K562 (cell line): ENCODE measurements around the gene HAAO. TPM values are rescaled to one million over a fixed set of nuclear protein-coding genes. Genes with fewer than 3 reads are reported as not detected.

Experiments used
- ATAC-seq: fragments of 200-7000 bp; cut with Tn5 transposase; 3 replicates; pipeline ENCODE4 v1.9.1; 2020; ENCODE audit warnings: moderate library complexity
- BruUV-seq: library from RNA; stranded (reverse); fragments of 400-500 nt; replicated peaks from 2 replicates; lab custom pipeline; 2021; lab: Mats Ljungman, UMichigan
- CTCF ChIA-PET: fragments of 300-600 bp; formaldehyde crosslinking; extraction: SDS; loops from one replicate; lab custom pipeline; 2021; ENCODE audit warnings: low intra/inter-chr PET ratio; lab: Yijun Ruan, JAX
- POLR2A ChIA-PET: fragments of 300-600, 350-650 bp; sonication (Branson Sonifier 250); formaldehyde crosslinking; extraction: SDS; loops from one replicate; lab custom pipeline; 2021; ENCODE audit warnings: antibody characterized with exemption, inconsistent platforms; lab: Yijun Ruan, JAX
- DNase-seq, 4 experiments: peaks; one replicate each; pipeline versions ENCODE4 v3.0.0 to v3.0.0-alpha.2; 2011 to 2018; ENCODE audit warnings: low spot score in 3 of 4, mixed read lengths in 3 of 4; ENCODE audit errors: extremely low read depth in 1 of 4
- FAIRE-seq: peaks from 2 replicates; lab custom pipeline; 2011; peaks lifted over from hg19 to GRCh38; lab: Jason Lieb, UNC
- H2AFZ ChIP-seq: 2 replicates; pipeline ENCODE4 v1.6.0; 2011; ENCODE audit warnings: low read depth, low read length, control low read depth, inconsistent platforms
- H3K27ac ChIP-seq: fragments of 200-600 bp; 3 replicates; pipeline ENCODE4 v1.8.0; 2011; ENCODE audit warnings: low read depth, mild to moderate bottlenecking, control low read depth, inconsistent platforms, low read length, moderate library complexity, mixed read lengths; ENCODE audit errors: extremely low read depth
- H3K27me3 ChIP-seq, 2 experiments: fragments of 300-600 bp in 1 of 2; 2 replicates in 1 of 2; 3 replicates in 1 of 2; pipeline versions ENCODE4 v1.6.0 to v1.8.0; 2011; ENCODE audit warnings: inconsistent platforms in 2 of 2, low read length in 2 of 2, mild to moderate bottlenecking in 1 of 2, mixed read lengths in 1 of 2, moderate library complexity in 1 of 2; ENCODE audit not compliant: control insufficient read depth in 2 of 2, insufficient read depth in 2 of 2
- H3K36me3 ChIP-seq: fragments of 300-600 bp; 3 replicates; pipeline ENCODE4 v1.8.0; 2011; ENCODE audit warnings: mild to moderate bottlenecking, low read length, inconsistent platforms; ENCODE audit not compliant: control insufficient read depth, insufficient read depth
- H3K4me1 ChIP-seq, 2 experiments: fragments of 200-600 bp in 1 of 2; replicated peaks in 1 of 2; 2 replicates in 1 of 2; 3 replicates in 1 of 2; pipeline versions ENCODE4 v1.5.1 to v1.8.0; 2011; ENCODE audit warnings: inconsistent platforms in 2 of 2, low read length in 2 of 2, mild to moderate bottlenecking in 1 of 2, mixed read lengths in 1 of 2, moderate library complexity in 1 of 2; ENCODE audit not compliant: control insufficient read depth in 2 of 2, insufficient read depth in 2 of 2
- H3K4me2 ChIP-seq: 2 replicates; pipeline ENCODE4 v1.6.1; 2011; ENCODE audit warnings: low read length, control low read depth, inconsistent platforms, mixed read lengths; ENCODE audit not compliant: insufficient read depth
- H3K4me3 ChIP-seq: fragments of 200-600 bp; sonication (generic), shearing (Covaris generic); 2 replicates; pipeline ENCODE4 v1.5.1; 2016; ENCODE audit warnings: control low read depth, inconsistent platforms
- H3K79me2 ChIP-seq: fragments of 200-600 bp; 3 replicates; pipeline ENCODE4 v1.8.0; 2011; ENCODE audit warnings: low read length, inconsistent platforms; ENCODE audit not compliant: control insufficient read depth, insufficient read depth
- H3K9ac ChIP-seq, 2 experiments: 2 replicates each; pipeline versions ENCODE4 v1.6.0 to v1.6.1; 2011; ENCODE audit warnings: low read depth in 2 of 2, low read length in 2 of 2, control low read depth in 1 of 2, inconsistent platforms in 1 of 2, mild to moderate bottlenecking in 1 of 2, mixed read lengths in 1 of 2; ENCODE audit not compliant: insufficient read depth in 1 of 2
- H3K9me1 ChIP-seq: one replicate; pipeline ENCODE4 v1.6.0; 2011; ENCODE audit warnings: inconsistent platforms, mild to moderate bottlenecking, low read length, moderate library complexity; ENCODE audit not compliant: control insufficient read depth, insufficient read depth
- H3K9me3 ChIP-seq: replicated peaks from 2 replicates; pipeline ENCODE4 v1.5.1; 2011; ENCODE audit warnings: low read depth, low read length, inconsistent platforms; ENCODE audit not compliant: control insufficient read depth, insufficient read depth
- H4K20me1 ChIP-seq: replicated peaks from 2 replicates; pipeline ENCODE4 v1.6.1; 2011; ENCODE audit warnings: low read length, inconsistent platforms, mixed read lengths; ENCODE audit not compliant: control insufficient read depth, insufficient read depth
- C11orf30 ChIP-seq: fragments of 450-650 bp; IDR thresholded peaks from 2 replicates; pipeline ENCODE4 v1.6.1; 2016; ENCODE audit warnings: low read depth, mild to moderate bottlenecking
- CEBPB ChIP-seq: fragments of 450-650 bp; IDR thresholded peaks from 2 replicates; pipeline ENCODE4 v1.6.1; 2016; ENCODE audit warnings: missing genetic modification characterization, missing compliant biosample characterization
- CEBPG ChIP-seq, 3 experiments: fragments of 200-800 bp in 1 of 3; sonication (Bioruptor generic) in 1 of 3; sonication (generic) in 1 of 3; formaldehyde crosslinking in 1 of 3; IDR thresholded peaks in 2 of 3; conservative IDR thresholded peaks in 1 of 3; 2 replicates each; pipeline versions ENCODE4 v1.6.1 to v1.8.0; 2016 to 2022; ENCODE audit warnings: missing compliant biosample characterization in 2 of 3, missing genetic modification characterization in 2 of 3, mild to moderate bottlenecking in 1 of 3, missing genetic modification reagents in 1 of 3
- NFE2 ChIP-seq: IDR thresholded peaks from 2 replicates; pipeline ENCODE4 v1.6.1; 2014; ENCODE audit warnings: antibody characterized with exemption, low read depth
- NRF1 ChIP-seq, 2 experiments: fragments of 450-650 bp; IDR thresholded peaks in 1 of 2; conservative IDR thresholded peaks in 1 of 2; 2 replicates each; pipeline ENCODE4 v1.6.1; 2014; ENCODE audit warnings: mild to moderate bottlenecking in 2 of 2
- RFX1 ChIP-seq: fragments of 450-650 bp; IDR thresholded peaks from 2 replicates; pipeline ENCODE4 v1.6.1; 2016; ENCODE audit warnings: mild to moderate bottlenecking, moderate library complexity
- RNF2 ChIP-seq: sonication (generic); IDR thresholded peaks from 2 replicates; pipeline ENCODE4 v1.6.1; 2016
- RUNX1 ChIP-seq: sonication (generic); IDR thresholded peaks from 2 replicates; pipeline ENCODE4 v1.6.1; 2016; ENCODE audit warnings: antibody characterized with exemption, low read depth
- ZNF143 ChIP-seq: sonication (generic); formaldehyde crosslinking; IDR thresholded peaks from 2 replicates; pipeline ENCODE4 v1.9.0; 2022; ENCODE audit warnings: mild to moderate bottlenecking, missing genetic modification reagents
- ZNF224 ChIP-seq: sonication (generic); formaldehyde crosslinking; IDR thresholded peaks from 2 replicates; pipeline ENCODE4 v1.8.0; 2022; ENCODE audit warnings: mild to moderate bottlenecking, missing genetic modification reagents
- ZNF316 ChIP-seq: fragments of 450-650 bp; IDR thresholded peaks from 2 replicates; pipeline ENCODE4 v1.6.1; 2016
- WGBS: fragments of 100-300 bp; shearing (Covaris generic); methylation state at CpG from one replicate; pipeline ENCODE4 v1.1.6; 2016; ENCODE audit warnings: low coverage, mixed read lengths; ENCODE audit not compliant: insufficient coverage; ENCODE audit errors: missing lambda C conversion rate; 5-methylcytosine and 5-hydroxymethylcytosine counted together
- in situ Hi-C: fragments of 300-500 bp; cut with MboI; formaldehyde crosslinking; loops from 4 replicates; pipeline ENCODE4 v1.15.0; 2018; ENCODE audit warnings: inconsistent platforms, mixed read lengths
- intact Hi-C: fragments of 100-400 bp; cut with micrococcal nuclease; formaldehyde crosslinking; loops from 2 replicates; pipeline ENCODE4 v1.14.2; 2022
- polyA plus RNA-seq, 8 experiments: library from polyadenylated mRNA; depleted of rRNA in 4 of 8; stranded (reverse) in 5 of 8; unstranded in 3 of 8; fragments of >200 nt; fragmentation: Nextera tagmentation in 2 of 8; fragmentation: Illumina TruSeq in 1 of 8; extraction: Ambion mirVana in 2 of 8; extraction: Trizol in 1 of 8; gene quantifications; 2 replicates each; pipeline versions ENCODE4 v1.2.1 to v1.2.3, GENCODE V29; 2011 to 2014; ENCODE audit warnings: inconsistent platforms in 1 of 8, missing spikeins in 1 of 8
- total RNA-seq, 7 experiments: library from RNA; depleted of rRNA in 6 of 7; stranded (reverse); fragments of >200 nt in 6 of 7; fragmentation: Illumina TruSeq in 2 of 7; extraction: Trizol in 2 of 7; gene quantifications; 2 replicates each; pipeline versions ENCODE4 v1.2.1 to v1.2.3, GENCODE V29; 2011 to 2021; ENCODE audit warnings: low replicate concordance in 1 of 7
- TF ChIP-seq, protein P1 (sequence below): fragments of 250-450 bp; sonication (Bioruptor Pico); IDR thresholded peaks from 2 replicates; pipeline ENCODE4 v1.4.0; 2020; ENCODE audit warnings: mild to moderate bottlenecking, moderate library complexity, borderline replicate concordance
- TF ChIP-seq, protein P2 (sequence below): fragments of 250-450 bp; sonication (Bioruptor Pico); IDR thresholded peaks from 2 replicates; pipeline ENCODE4 v1.5.0; 2021; ENCODE audit warnings: mild to moderate bottlenecking, borderline replicate concordance
- TF ChIP-seq, protein P3 (sequence below): fragments of 450-650 bp; formaldehyde crosslinking; IDR thresholded peaks from 2 replicates; pipeline ENCODE4 v1.4.0; 2020; ENCODE audit warnings: mild to moderate bottlenecking, mixed read lengths

The HAAO gene
- total and polyA plus RNA-seq, 9 of the 15 experiments (the other 6 are each of a cell fraction or from before 2014, with no cell fraction given): not detected

DNA sequence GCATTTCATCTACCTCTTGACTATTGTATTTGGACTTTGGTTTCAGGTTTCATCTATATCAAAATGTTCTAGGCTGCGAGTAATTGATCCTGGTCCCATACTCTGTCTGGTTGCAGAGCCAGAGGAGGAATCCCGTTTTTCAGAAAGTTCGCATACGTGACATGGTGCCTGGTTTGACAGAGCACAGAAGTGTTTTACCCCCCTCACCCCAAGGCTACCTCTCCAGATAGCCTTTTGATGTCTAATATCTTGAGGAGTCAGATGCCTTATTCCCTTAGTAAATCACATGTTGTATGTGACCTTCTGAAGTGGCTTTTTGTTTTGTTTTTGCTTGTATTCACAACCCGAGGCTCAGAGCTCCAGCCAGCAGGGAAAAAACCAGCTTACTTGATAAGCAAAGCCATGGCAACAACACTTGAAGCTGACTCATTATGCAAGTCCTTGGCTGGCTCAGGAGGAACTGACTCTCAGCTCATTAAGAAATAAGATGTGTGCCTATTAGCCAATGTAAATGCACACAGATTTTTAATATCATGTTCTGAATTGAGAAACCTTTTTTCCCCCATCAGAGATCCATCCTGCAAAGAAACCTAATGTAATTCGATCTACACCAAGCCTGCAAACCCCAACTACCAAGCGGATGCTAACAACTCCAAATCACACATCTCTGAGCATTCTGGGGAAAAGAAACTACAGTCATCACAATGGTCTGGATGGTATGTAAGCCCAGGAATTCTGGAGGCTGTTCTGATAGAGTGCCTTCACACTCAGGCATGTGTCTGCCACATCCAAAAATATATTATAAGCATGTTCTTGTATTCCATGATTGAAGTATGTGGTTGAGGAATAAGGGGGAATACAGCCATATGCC is 69.8 kb downstream of the HAAO start:
- peak overlapping the region; percentile 34; the same call in 1 of the 2 replicates for H3K4me2 ChIP-seq
- H3K9me3 ChIP-seq: no peaks in the 10 kb centered on the region
- H2AFZ ChIP-seq: peak overlapping the region; percentile 46; the same call in 1 of the 2 replicates
- H3K27ac ChIP-seq: no peak overlapping the region
- FAIRE-seq: peak; percentile 48
- H3K27me3 ChIP-seq: peaks cover 4% of the 10 kb centered on the region in 2 experiments; a peak in 2 of 5 replicates
- peaks cover 0 to 3% of the 10 kb centered on the region in 2 experiments; a peak in 1 of 5 replicates for H3K4me1 ChIP-seq
- DNase-seq: peak in 1 of 4 experiments; percentile 45
- ChIA-PET POLR2A (interaction anchor here (0.7 kb wide), 1 partner anchor 67 kb away, joined by 5 read pairs; no protein-coding TSS in a partner anchor), CTCF (no interaction called here)
- no peaks in the 10 kb centered on the region for H4K20me1 ChIP-seq
- in situ Hi-C loops: no loop called here
- intact Hi-C loops: no loop called here
- 9% methylated on average over 7 of the region's 7 CpGs for WGBS
- ATAC-seq: peak; percentile 68; the same call in 2 of the 3 replicates
- H3K4me3 ChIP-seq: no peak overlapping the region
- H3K9ac ChIP-seq: no peak overlapping the region
- no peaks in the 10 kb centered on the region for H3K79me2 ChIP-seq
- no peaks in the 10 kb centered on the region for H3K36me3 ChIP-seq
- no peaks in the 10 kb centered on the region for H3K9me1 ChIP-seq
- no TSS peak for BruUV-seq
- no peak for TF ChIP-seq RUNX1
- no peak for TF ChIP-seq ZNF143 (CRISPR knock-in tag)
- no peak for TF ChIP-seq NRF1 (conservative IDR thresholded peaks at IDR 0.05 in 1 of 2, IDR thresholded peaks at IDR 0.05 in 1 of 2)
- TF ChIP-seq RNF2: no peak
- TF ChIP-seq RFX1: peak; percentile 77
- TF ChIP-seq, protein P1, sequence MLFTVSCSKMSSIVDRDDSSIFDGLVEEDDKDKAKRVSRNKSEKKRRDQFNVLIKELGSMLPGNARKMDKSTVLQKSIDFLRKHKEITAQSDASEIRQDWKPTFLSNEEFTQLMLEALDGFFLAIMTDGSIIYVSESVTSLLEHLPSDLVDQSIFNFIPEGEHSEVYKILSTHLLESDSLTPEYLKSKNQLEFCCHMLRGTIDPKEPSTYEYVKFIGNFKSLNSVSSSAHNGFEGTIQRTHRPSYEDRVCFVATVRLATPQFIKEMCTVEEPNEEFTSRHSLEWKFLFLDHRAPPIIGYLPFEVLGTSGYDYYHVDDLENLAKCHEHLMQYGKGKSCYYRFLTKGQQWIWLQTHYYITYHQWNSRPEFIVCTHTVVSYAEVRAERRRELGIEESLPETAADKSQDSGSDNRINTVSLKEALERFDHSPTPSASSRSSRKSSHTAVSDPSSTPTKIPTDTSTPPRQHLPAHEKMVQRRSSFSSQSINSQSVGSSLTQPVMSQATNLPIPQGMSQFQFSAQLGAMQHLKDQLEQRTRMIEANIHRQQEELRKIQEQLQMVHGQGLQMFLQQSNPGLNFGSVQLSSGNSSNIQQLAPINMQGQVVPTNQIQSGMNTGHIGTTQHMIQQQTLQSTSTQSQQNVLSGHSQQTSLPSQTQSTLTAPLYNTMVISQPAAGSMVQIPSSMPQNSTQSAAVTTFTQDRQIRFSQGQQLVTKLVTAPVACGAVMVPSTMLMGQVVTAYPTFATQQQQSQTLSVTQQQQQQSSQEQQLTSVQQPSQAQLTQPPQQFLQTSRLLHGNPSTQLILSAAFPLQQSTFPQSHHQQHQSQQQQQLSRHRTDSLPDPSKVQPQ (CRISPR knock-in tag): no peak
- TF ChIP-seq ZNF316: 0 out of 2 replicates have a peak, but pooled peaks have one; percentile 5
- TF ChIP-seq CEBPB (tag): peak; percentile 51
- no peak for TF ChIP-seq CEBPG (CRISPR knock-in tag; IDR thresholded peaks at IDR 0.05)
- peak; percentile 23 to 75; a peak in 2 of 4 replicates for TF ChIP-seq CEBPG (tag; conservative IDR thresholded peaks at IDR 0.05 in 1 of 2, IDR thresholded peaks at IDR 0.05 in 1 of 2)
- TF ChIP-seq NFE2: peak; percentile 57
- TF ChIP-seq C11orf30: peak; percentile 42; the same call in 1 of the 2 replicates
- no peak for TF ChIP-seq ZNF224 (CRISPR knock-in tag)
- TF ChIP-seq, protein P2, sequence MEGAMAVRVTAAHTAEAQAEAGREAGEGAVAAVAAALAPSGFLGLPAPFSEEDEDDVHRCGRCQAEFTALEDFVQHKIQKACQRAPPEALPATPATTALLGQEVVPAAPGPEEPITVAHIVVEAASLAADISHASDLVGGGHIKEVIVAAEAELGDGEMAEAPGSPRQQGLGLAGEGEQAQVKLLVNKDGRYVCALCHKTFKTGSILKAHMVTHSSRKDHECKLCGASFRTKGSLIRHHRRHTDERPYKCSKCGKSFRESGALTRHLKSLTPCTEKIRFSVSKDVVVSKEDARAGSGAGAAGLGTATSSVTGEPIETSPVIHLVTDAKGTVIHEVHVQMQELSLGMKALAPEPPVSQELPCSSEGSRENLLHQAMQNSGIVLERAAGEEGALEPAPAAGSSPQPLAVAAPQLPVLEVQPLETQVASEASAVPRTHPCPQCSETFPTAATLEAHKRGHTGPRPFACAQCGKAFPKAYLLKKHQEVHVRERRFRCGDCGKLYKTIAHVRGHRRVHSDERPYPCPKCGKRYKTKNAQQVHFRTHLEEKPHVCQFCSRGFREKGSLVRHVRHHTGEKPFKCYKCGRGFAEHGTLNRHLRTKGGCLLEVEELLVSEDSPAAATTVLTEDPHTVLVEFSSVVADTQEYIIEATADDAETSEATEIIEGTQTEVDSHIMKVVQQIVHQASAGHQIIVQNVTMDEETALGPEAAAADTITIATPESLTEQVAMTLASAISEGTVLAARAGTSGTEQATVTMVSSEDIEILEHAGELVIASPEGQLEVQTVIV: no peak
- TF ChIP-seq, protein P3, sequence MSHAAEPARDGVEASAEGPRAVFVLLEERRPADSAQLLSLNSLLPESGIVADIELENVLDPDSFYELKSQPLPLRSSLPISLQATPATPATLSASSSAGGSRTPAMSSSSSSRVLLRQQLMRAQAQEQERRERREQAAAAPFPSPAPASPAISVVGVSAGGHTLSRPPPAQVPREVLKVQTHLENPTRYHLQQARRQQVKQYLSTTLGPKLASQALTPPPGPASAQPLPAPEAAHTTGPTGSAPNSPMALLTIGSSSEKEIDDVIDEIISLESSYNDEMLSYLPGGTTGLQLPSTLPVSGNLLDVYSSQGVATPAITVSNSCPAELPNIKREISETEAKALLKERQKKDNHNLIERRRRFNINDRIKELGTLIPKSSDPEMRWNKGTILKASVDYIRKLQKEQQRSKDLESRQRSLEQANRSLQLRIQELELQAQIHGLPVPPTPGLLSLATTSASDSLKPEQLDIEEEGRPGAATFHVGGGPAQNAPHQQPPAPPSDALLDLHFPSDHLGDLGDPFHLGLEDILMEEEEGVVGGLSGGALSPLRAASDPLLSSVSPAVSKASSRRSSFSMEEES (CRISPR knock-in tag): no peak
